ENCODE data around the gene GPRC5A.

DNA sequence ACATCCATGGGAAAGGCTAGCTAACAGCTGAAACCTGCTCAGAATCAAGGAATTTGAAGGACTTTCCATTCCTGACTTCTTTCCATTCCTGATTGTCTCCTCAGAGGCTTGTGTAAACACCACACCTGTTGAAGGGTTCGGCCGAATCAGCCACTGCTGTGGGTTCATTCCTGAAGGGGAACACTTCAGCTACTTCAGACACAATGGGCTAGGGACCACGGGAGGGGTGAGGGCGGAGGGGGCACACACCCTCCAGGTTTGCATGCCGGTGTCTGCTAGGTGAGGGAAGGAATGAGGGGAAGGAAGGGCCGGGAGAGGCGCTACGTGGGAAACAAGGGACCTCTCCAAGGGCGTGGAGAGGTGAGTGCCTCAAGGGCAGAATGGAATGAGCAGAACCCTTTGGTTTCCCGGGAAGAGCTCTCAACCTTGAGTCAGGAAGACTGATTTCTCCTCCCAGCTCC lies 1.3 kb downstream of the GPRC5A start:
- TF ChIP-seq YY1 (IDR thresholded peaks at IDR 0.05; ENCODE audit: low read depth) = no peak
- no peak for TF ChIP-seq CREB1 (IDR thresholded peaks at IDR 0.05; ENCODE audit: low read depth)
- TF ChIP-seq, protein P1, sequence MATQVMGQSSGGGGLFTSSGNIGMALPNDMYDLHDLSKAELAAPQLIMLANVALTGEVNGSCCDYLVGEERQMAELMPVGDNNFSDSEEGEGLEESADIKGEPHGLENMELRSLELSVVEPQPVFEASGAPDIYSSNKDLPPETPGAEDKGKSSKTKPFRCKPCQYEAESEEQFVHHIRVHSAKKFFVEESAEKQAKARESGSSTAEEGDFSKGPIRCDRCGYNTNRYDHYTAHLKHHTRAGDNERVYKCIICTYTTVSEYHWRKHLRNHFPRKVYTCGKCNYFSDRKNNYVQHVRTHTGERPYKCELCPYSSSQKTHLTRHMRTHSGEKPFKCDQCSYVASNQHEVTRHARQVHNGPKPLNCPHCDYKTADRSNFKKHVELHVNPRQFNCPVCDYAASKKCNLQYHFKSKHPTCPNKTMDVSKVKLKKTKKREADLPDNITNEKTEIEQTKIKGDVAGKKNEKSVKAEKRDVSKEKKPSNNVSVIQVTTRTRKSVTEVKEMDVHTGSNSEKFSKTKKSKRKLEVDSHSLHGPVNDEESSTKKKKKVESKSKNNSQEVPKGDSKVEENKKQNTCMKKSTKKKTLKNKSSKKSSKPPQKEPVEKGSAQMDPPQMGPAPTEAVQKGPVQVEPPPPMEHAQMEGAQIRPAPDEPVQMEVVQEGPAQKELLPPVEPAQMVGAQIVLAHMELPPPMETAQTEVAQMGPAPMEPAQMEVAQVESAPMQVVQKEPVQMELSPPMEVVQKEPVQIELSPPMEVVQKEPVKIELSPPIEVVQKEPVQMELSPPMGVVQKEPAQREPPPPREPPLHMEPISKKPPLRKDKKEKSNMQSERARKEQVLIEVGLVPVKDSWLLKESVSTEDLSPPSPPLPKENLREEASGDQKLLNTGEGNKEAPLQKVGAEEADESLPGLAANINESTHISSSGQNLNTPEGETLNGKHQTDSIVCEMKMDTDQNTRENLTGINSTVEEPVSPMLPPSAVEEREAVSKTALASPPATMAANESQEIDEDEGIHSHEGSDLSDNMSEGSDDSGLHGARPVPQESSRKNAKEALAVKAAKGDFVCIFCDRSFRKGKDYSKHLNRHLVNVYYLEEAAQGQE (IDR thresholded peaks at IDR 0.05; ENCODE audit: low read depth) = no peak
- TF ChIP-seq, protein P2, sequence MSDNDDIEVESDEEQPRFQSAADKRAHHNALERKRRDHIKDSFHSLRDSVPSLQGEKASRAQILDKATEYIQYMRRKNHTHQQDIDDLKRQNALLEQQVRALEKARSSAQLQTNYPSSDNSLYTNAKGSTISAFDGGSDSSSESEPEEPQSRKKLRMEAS (IDR thresholded peaks at IDR 0.05) = no peak
- no peak for TF ChIP-seq CEBPB (IDR thresholded peaks at IDR 0.05)

All from Ishikawa (cell line).